Measurements from ENCODE around the gene MACIR. TPM values are rescaled to one million over a fixed set of nuclear protein-coding genes. Genes with fewer than 3 reads are reported as not detected.

The MACIR gene
- total and polyA plus RNA-seq, 4 donors, result 0.69 to 18.6 (median 0.83) TPM

- TF ChIP-seq REST (IDR thresholded peaks at IDR 0.05), result no peak
Measured at GRCh38 chr5:103280967-103281366, 22.4 kb downstream of the MACIR start (continued).

GRCh38 chr5:103283120-103283519 is 24.6 kb downstream of the MACIR start:
- Histone ChIP-seq H3K9ac (ENCODE audit: low read depth in 1 of 2, low read length in 2 of 2) (no peak overlapping the region), H3K9me3 (ENCODE audit: control insufficient read depth in 4 of 4, low read length in 3 of 4) (no peaks in the 10 kb centered on the region), H3K36me3 (ENCODE audit: control insufficient read depth in 4 of 4, insufficient read depth in 3 of 4, low read depth in 1 of 4, low read length in 3 of 4) (no peaks in the 10 kb centered on the region), H3K27ac (ENCODE audit: low read depth in 1 of 2, low read length in 2 of 2) (no peak overlapping the region), H3K4me1 (ENCODE audit: control insufficient read depth in 4 of 4, insufficient read depth in 4 of 4, low read length in 3 of 4) (no peaks in the 10 kb centered on the region), H3K27me3 (ENCODE audit: control insufficient read depth in 4 of 4, insufficient read depth in 4 of 4, low read length in 3 of 4) (no peaks in the 10 kb centered on the region), H3K4me3 (ENCODE audit: low read depth in 1 of 3, low read length in 3 of 3) (no peak overlapping the region)
- TF ChIP-seq JUND (IDR thresholded peaks at IDR 0.05) (no peak), HNF4A (conservative IDR thresholded peaks at IDR 0.05) (no peak), HNF4G (IDR thresholded peaks at IDR 0.05) (no peak), REST (IDR thresholded peaks at IDR 0.05) (no peak)
- no peak for DNase-seq (ENCODE audit: low spot score)
- WGBS, result 84% methylated on average over 2 of the region's 2 CpGs

GRCh38 chr5:103283869-103284268 is 25.3 kb downstream of the MACIR start:
- Histone ChIP-seq H3K4me1 (ENCODE audit: control insufficient read depth in 4 of 4, insufficient read depth in 4 of 4, low read length in 3 of 4) (no peaks in the 10 kb centered on the region), H3K9me3 (ENCODE audit: control insufficient read depth in 4 of 4, low read length in 3 of 4) (no peaks in the 10 kb centered on the region), H3K4me3 (ENCODE audit: low read depth in 1 of 3, low read length in 3 of 3) (no peak overlapping the region), H3K27me3 (ENCODE audit: control insufficient read depth in 4 of 4, insufficient read depth in 4 of 4, low read length in 3 of 4) (no peaks in the 10 kb centered on the region), H3K27ac (ENCODE audit: low read depth in 1 of 2, low read length in 2 of 2) (no peak overlapping the region), H3K36me3 (ENCODE audit: control insufficient read depth in 4 of 4, insufficient read depth in 3 of 4, low read depth in 1 of 4, low read length in 3 of 4) (no peaks in the 10 kb centered on the region), H3K9ac (ENCODE audit: low read depth in 1 of 2, low read length in 2 of 2) (no peak overlapping the region)
- WGBS, result 93% methylated on average over 3 of the region's 3 CpGs
- TF ChIP-seq CTCF (IDR thresholded peaks at IDR 0.05; ENCODE audit: low read depth, low read length, missing input control) (no peak), RAD21 (IDR thresholded peaks at IDR 0.05) (no peak), JUND (IDR thresholded peaks at IDR 0.05) (no peak), ZBTB33 (IDR thresholded peaks at IDR 0.05) (no peak), FOXA2 (IDR thresholded peaks at IDR 0.05) (no peak), RXRA (IDR thresholded peaks at IDR 0.05) (no peak), ATF3 (IDR thresholded peaks at IDR 0.05) (no peak), FOXA1 (IDR thresholded peaks at IDR 0.05) (no peak), GABPA (IDR thresholded peaks at IDR 0.05 in 1 of 2, conservative IDR thresholded peaks at IDR 0.05 in 1 of 2) (no peak), YY1 (IDR thresholded peaks at IDR 0.05) (no peak), HNF4G (IDR thresholded peaks at IDR 0.05) (no peak), SP1 (IDR thresholded peaks at IDR 0.05) (no peak), REST (IDR thresholded peaks at IDR 0.05) (no peak)
- DNase-seq (ENCODE audit: low spot score), result no peak

All from liver (tissue), 9 donors.